PC-3 (cell line): ENCODE results near the gene NSFL1C. TPM values are rescaled to one million over a fixed set of nuclear protein-coding genes. Genes with fewer than 3 reads are reported as not detected.

Experiments
- ATAC-seq: fragments of 200-7000 bp; cut with Tn5 transposase; 2 replicates; pipeline ENCODE4 v1.9.1; 2020; ENCODE audit warnings: mild to moderate bottlenecking, moderate library complexity
- BruUV-seq: library from RNA; stranded (reverse); fragments of 400-500 nt; replicated peaks from 2 replicates; lab custom pipeline; 2021; lab: Mats Ljungman, UMichigan
- CTCF ChIA-PET: fragments of 300-600 bp; sonication (Branson Sonifier 250); formaldehyde crosslinking; loops from one replicate; lab custom pipeline; 2022; ENCODE audit warnings: antibody characterized with exemption; lab: Charles Lee
- POLR2A ChIA-PET: fragments of 300-600 bp; sonication (Branson Sonifier 250); formaldehyde crosslinking; loops from one replicate; lab custom pipeline; 2022; ENCODE audit warnings: antibody characterized with exemption; ENCODE audit not compliant: unreplicated experiment; lab: Charles Lee
- DNase-seq: peaks from one replicate; pipeline ENCODE4 v3.0.0-alpha.2; 2015
- H2AFZ ChIP-seq: fragments of 300-600 bp; sonication (generic); 2 replicates; pipeline ENCODE4 v1.6.0; 2016; ENCODE audit warnings: antibody characterized with exemption, low read length
- H3F3A ChIP-seq: fragments of 300-600 bp; sonication (generic); one replicate; pipeline ENCODE4 v1.6.0; 2017; ENCODE audit warnings: antibody characterized with exemption, low read length, control low read depth, mild to moderate bottlenecking; ENCODE audit not compliant: unreplicated experiment
- H3K27ac ChIP-seq: fragments of 300-600 bp; sonication (generic); 2 replicates; pipeline ENCODE4 v1.5.1; 2016; ENCODE audit warnings: mild to moderate bottlenecking, low read length
- H3K27me3 ChIP-seq: fragments of 300-600 bp; sonication (generic); 2 replicates; pipeline ENCODE4 v1.6.1; 2016; ENCODE audit warnings: low read length, mixed read lengths
- H3K36me3 ChIP-seq: fragments of 300-600 bp; sonication (generic); 2 replicates; pipeline ENCODE4 v1.6.1; 2016; ENCODE audit warnings: low read depth, mixed run types, low read length, mixed read lengths
- H3K4me1 ChIP-seq: fragments of 300-600 bp; sonication (generic); 2 replicates; pipeline ENCODE4 v1.5.1; 2016; ENCODE audit warnings: low read length; ENCODE audit not compliant: insufficient read depth
- H3K4me2 ChIP-seq: fragments of 300-600 bp; sonication (generic); 2 replicates; pipeline ENCODE4 v1.6.0; 2016; ENCODE audit warnings: low read length
- H3K4me3 ChIP-seq: fragments of 300-600 bp; sonication (generic); 2 replicates; pipeline ENCODE4 v1.5.1; 2016; ENCODE audit warnings: mild to moderate bottlenecking, low read length, mixed read lengths
- H3K79me2 ChIP-seq: fragments of 300-600 bp; sonication (generic); 2 replicates; pipeline ENCODE4 v1.6.1; 2017; ENCODE audit warnings: low read length, mixed read lengths
- H3K9ac ChIP-seq: fragments of 300-600 bp; sonication (generic); 2 replicates; pipeline ENCODE4 v1.6.0; 2016; ENCODE audit warnings: mild to moderate bottlenecking, low read length
- H3K9me2 ChIP-seq: fragments of 300-600 bp; sonication (generic); replicated peaks from 2 replicates; pipeline ENCODE4 v1.6.1; 2016; ENCODE audit warnings: mixed run types, low read length, mixed read lengths
- H3K9me3 ChIP-seq: fragments of 300-600 bp; sonication (generic); 2 replicates; pipeline ENCODE4 v1.6.1; 2016; ENCODE audit warnings: low read length, mixed read lengths
- H4K20me1 ChIP-seq: fragments of 300-600 bp; sonication (generic); 2 replicates; pipeline ENCODE4 v1.6.1; 2016; ENCODE audit warnings: low read length, mixed read lengths
- EZH2 ChIP-seq: fragments of 300-600 bp; sonication (generic); IDR thresholded peaks from one replicate; pipeline ENCODE4 v1.6.1; 2017; ENCODE audit warnings: antibody characterized with exemption, mild to moderate bottlenecking, low read length; ENCODE audit not compliant: unreplicated experiment
- EZH2phosphoT487 ChIP-seq: fragments of 300-600 bp; sonication (generic); IDR thresholded peaks from 2 replicates; pipeline ENCODE4 v1.6.1; 2018; ENCODE audit warnings: mild to moderate bottlenecking, antibody characterized with exemption, low read length, borderline replicate concordance
- intact Hi-C: fragments of 100-400 bp; cut with micrococcal nuclease; formaldehyde crosslinking; loops from 2 replicates; pipeline ENCODE4 v1.9.0; 2023
- total RNA-seq: library from RNA; depleted of rRNA; stranded (reverse); fragments of >200 nt; gene quantifications from 2 replicates; pipeline ENCODE4 v1.2.3, GENCODE V29; 2014
- TF ChIP-seq, protein P1 (sequence below): fragments of 300-600 bp; sonication (generic); conservative IDR thresholded peaks from 2 replicates; pipeline ENCODE4 v1.5.1; 2017; ENCODE audit warnings: antibody characterized with exemption, low read depth, mild to moderate bottlenecking, low read length

The NSFL1C gene
- total RNA-seq, 1 experiment from 2014 or later: 170 TPM

DNA sequence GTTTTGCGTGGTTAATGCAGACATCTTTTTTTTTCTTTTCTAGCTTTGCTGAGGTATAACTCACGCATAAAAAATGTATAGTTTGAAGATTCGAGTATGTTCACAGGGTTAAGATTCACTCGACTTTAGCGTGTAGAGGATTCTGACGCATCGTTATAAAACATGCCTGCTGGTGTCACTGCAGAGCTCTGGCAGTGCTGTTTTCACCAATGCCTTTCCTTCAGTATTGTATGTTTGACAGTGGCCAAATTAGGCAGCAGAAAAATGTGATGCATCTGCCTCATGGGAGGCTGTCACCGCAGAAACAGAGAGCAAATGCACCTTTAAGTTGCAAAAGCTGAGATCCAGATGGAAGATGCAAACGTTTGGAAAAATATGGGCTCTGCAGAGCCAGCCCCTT, 42.6 kb upstream of the NSFL1C start:
- CTCF ChIA-PET: interaction anchor here (0.5 to 3.2 kb wide), 7 partner anchors 58 to 587 kb away, joined by 3 to 32 read pairs (median 4); no protein-coding TSS in a partner anchor
- intact Hi-C loops: loop anchor here (1.0 to 2.0 kb wide), 5 partner anchors 60 to 291 kb away; no protein-coding TSS in a partner anchor
- Histone ChIP-seq H3K9me3 (no peaks in the 10 kb centered on the region), H3K9me2 (no peaks in the 10 kb centered on the region), H4K20me1 (no peaks in the 10 kb centered on the region), H3K4me1 (peaks cover 50% of the 10 kb centered on the region), H3K79me2 (no peaks in the 10 kb centered on the region), H3K36me3 (no peaks in the 10 kb centered on the region), H3K4me3 (no peak overlapping the region), H3K4me2 (peak overlapping the region; percentile 9; the same call in 1 of the 2 replicates), H3K9ac (peak overlapping the region; percentile 13; the same call in 1 of the 2 replicates), H3K27me3 (no peaks in the 10 kb centered on the region), H3F3A (no peaks in the 10 kb centered on the region), H3K27ac (peak overlapping the region; percentile 41), H2AFZ (peak overlapping the region; percentile 57)
- BruUV-seq: no TSS peak
- ATAC-seq (peak; percentile 85), DNase-seq (peak; percentile 90)
- POLR2A ChIA-PET: interaction anchor here (0.5 to 0.7 kb wide), 2 partner anchors 19 to 303 kb away, joined by 5 read pairs; no protein-coding TSS in a partner anchor
- TF ChIP-seq, protein P1, sequence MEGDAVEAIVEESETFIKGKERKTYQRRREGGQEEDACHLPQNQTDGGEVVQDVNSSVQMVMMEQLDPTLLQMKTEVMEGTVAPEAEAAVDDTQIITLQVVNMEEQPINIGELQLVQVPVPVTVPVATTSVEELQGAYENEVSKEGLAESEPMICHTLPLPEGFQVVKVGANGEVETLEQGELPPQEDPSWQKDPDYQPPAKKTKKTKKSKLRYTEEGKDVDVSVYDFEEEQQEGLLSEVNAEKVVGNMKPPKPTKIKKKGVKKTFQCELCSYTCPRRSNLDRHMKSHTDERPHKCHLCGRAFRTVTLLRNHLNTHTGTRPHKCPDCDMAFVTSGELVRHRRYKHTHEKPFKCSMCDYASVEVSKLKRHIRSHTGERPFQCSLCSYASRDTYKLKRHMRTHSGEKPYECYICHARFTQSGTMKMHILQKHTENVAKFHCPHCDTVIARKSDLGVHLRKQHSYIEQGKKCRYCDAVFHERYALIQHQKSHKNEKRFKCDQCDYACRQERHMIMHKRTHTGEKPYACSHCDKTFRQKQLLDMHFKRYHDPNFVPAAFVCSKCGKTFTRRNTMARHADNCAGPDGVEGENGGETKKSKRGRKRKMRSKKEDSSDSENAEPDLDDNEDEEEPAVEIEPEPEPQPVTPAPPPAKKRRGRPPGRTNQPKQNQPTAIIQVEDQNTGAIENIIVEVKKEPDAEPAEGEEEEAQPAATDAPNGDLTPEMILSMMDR: peak; percentile 89
- TF ChIP-seq EZH2: no peak

DNA sequence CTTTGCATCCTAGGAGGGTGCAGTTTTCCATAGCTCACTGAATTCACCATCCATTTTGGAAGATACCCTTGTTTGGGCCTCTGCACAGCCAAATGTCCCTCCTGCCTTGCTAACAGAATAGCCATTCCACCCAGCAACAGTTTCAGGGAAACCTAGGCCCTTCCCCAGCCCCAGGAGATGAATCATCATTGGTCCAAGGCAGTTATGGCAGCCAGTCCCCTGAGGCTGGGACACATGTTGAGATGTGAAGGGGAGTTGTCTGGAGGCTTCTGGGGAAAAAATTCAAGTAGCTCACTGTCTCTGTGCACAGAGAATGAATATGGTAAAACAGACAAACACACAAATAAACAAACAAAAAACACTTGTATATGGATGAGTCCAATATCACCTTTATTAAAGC, 41.9 kb upstream of the NSFL1C start:
- H3K79me2 ChIP-seq: no peaks in the 10 kb centered on the region
- ATAC-seq (no peak), DNase-seq (peak; percentile 32)
- no peaks in the 10 kb centered on the region for H3K9me3 ChIP-seq
- peak overlapping the region; percentile 41 for H3K27ac ChIP-seq
- H3K9me2 ChIP-seq: no peaks in the 10 kb centered on the region
- no TSS peak for BruUV-seq
- POLR2A ChIA-PET: no interaction called here
- intact Hi-C loops: loop anchor here (2.0 kb wide), 1 partner anchor 60 kb away; no protein-coding TSS in a partner anchor
- CTCF ChIA-PET: interaction anchor here (0.6 to 3.2 kb wide), 4 partner anchors 59 to 294 kb away, joined by 3 to 32 read pairs (median 4); no protein-coding TSS in a partner anchor
- TF ChIP-seq EZH2phosphoT487 (no peak), EZH2 (no peak)
- TF ChIP-seq, protein P1: no peak
- no peaks in the 10 kb centered on the region for H4K20me1 ChIP-seq
- H3K4me3 ChIP-seq: no peak overlapping the region
- no peak overlapping the region for H3K9ac ChIP-seq
- H3K4me2 ChIP-seq: no peak overlapping the region
- no peaks in the 10 kb centered on the region; the same call in 1 of the 2 replicates for H3K36me3 ChIP-seq
- no peaks in the 10 kb centered on the region for H3F3A ChIP-seq
- H3K4me1 ChIP-seq: peaks cover 55% of the 10 kb centered on the region
- no peaks in the 10 kb centered on the region for H3K27me3 ChIP-seq
- peak overlapping the region; percentile 57; the same call in 1 of the 2 replicates for H2AFZ ChIP-seq

DNA sequence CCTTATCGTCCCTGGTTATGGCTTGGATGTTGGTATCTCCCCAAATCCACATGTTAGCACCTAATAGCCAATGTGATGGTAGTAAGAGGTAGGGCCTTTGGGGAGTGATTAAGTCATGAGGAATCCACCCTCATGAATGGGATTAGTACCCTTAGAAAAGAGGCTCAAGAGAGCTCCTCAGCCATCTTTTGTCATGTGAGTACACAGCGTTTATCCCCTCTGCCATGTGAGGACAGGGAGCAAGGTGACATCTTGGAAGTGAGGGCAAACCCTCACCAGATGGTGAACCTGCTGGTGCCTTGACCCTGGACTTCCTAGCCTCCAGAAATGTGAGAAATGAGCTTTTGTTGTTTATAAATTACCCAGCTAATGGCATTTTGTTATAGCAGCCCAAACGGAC, 40.6 kb upstream of the NSFL1C start:
- DNase-seq (no peak), ATAC-seq (no peak)
- no peaks in the 10 kb centered on the region for H4K20me1 ChIP-seq
- no peak overlapping the region for H3K4me3 ChIP-seq
- ChIA-PET POLR2A (no interaction called here), CTCF (no interaction called here)
- TF ChIP-seq EZH2: no peak
- TF ChIP-seq, protein P1: no peak
- TF ChIP-seq EZH2phosphoT487: no peak
- no peaks in the 10 kb centered on the region; the same call in 1 of the 2 replicates for H3K9me3 ChIP-seq
- H3K36me3 ChIP-seq: no peaks in the 10 kb centered on the region; the same call in 1 of the 2 replicates
- H3K4me2 ChIP-seq: no peak overlapping the region
- intact Hi-C loops: no loop called here
- no peaks in the 10 kb centered on the region for H3F3A ChIP-seq
- H3K79me2 ChIP-seq: no peaks in the 10 kb centered on the region
- no peak overlapping the region for H2AFZ ChIP-seq
- peaks cover 57% of the 10 kb centered on the region for H3K4me1 ChIP-seq
- no peaks in the 10 kb centered on the region for H3K27me3 ChIP-seq
- no TSS peak for BruUV-seq
- H3K9me2 ChIP-seq: no peaks in the 10 kb centered on the region
- no peak overlapping the region for H3K27ac ChIP-seq
- no peak overlapping the region for H3K9ac ChIP-seq
